HCT116 (cell line): ENCODE results near the gene COL23A1. TPM values are rescaled to one million over a fixed set of nuclear protein-coding genes. Genes with fewer than 3 reads are reported as not detected.
A peak's percentile ranks its signal among the peaks of the same experiment; 100 is the strongest.

Experiments used
- ATAC-seq: fragments of 200-7000 bp; cut with Tn5 transposase; 2 replicates; pipeline ENCODE4 v1.9.1; 2020; ENCODE audit warnings: mild to moderate bottlenecking, moderate library complexity
- BruUV-seq: library from RNA; stranded (reverse); fragments of 400-500 nt; replicated peaks from 2 replicates; lab custom pipeline; 2021; lab: Mats Ljungman, UMichigan
- CTCF ChIA-PET: fragments of 300-600 bp; sonication (Branson Sonifier 250); formaldehyde crosslinking; loops from one replicate; lab custom pipeline; 2021; ENCODE audit warnings: antibody characterized with exemption; lab: Charles Lee
- POLR2A ChIA-PET: fragments of 300-600, 350-600 bp; sonication (Branson Sonifier 250); formaldehyde crosslinking; loops from one replicate; lab custom pipeline; 2021; ENCODE audit warnings: antibody characterized with exemption; lab: Charles Lee
- RAD21 ChIA-PET, 2 experiments: fragments of 300-600 bp; sonication (Branson Sonifier 250); formaldehyde crosslinking; loops; one replicate each; lab custom pipeline; 2023; ENCODE audit warnings: low total read pairs in 2 of 2; ENCODE audit not compliant: uncharacterized antibody in 2 of 2, unreplicated experiment in 2 of 2, low non-redundant PET in 1 of 2; lab: Charles Lee
- DNase-seq: peaks from one replicate; pipeline ENCODE4 v3.0.0-alpha.2; 2010; ENCODE audit warnings: low read depth, low spot score
- H2AFZ ChIP-seq: fragments of 200-600 bp; shearing (Covaris generic), sonication (generic); 2 replicates; pipeline ENCODE4 v1.6.1; 2017; ENCODE audit warnings: low read depth, mixed run types, mixed read lengths, antibody characterized with exemption, low read length; ENCODE audit not compliant: poor library complexity, severe bottlenecking
- H3K27ac ChIP-seq: 2 replicates; pipeline ENCODE4 v1.5.1; 2012; ENCODE audit warnings: low read depth, low read length
- H3K27me3 ChIP-seq: fragments of 200-600 bp; sonication (generic); 2 replicates; pipeline ENCODE4 v1.6.1; 2016; ENCODE audit warnings: mixed run types, low read length, mixed read lengths; ENCODE audit not compliant: insufficient read depth
- H3K36me3 ChIP-seq, 2 experiments: fragments of 200-500 bp in 1 of 2; fragments of 200-600 bp in 1 of 2; sonication (Bioruptor generic) in 1 of 2; sonication (generic) in 1 of 2; 2 replicates each; pipeline versions ENCODE4 v1.5.1 to v1.6.1; 2014 to 2016; ENCODE audit warnings: low read length in 2 of 2, inconsistent platforms in 1 of 2, mixed read lengths in 1 of 2, mixed run types in 1 of 2; ENCODE audit not compliant: insufficient read depth in 2 of 2, control insufficient read depth in 1 of 2
- H3K4me1 ChIP-seq, 2 experiments: fragments of 200-600 bp in 1 of 2; sonication (generic) in 1 of 2; 2 replicates each; pipeline versions ENCODE4 v1.5.1 to v1.6.1; 2012 to 2017; ENCODE audit warnings: low read length in 2 of 2, inconsistent platforms in 1 of 2, mild to moderate bottlenecking in 1 of 2, mixed read lengths in 1 of 2, mixed run types in 1 of 2, moderate library complexity in 1 of 2; ENCODE audit not compliant: insufficient read depth in 2 of 2, control insufficient read depth in 1 of 2
- H3K4me2 ChIP-seq: fragments of 200-600 bp; sonication (generic); 2 replicates; pipeline ENCODE4 v1.6.1; 2017; ENCODE audit warnings: mixed run types, low read length, mixed read lengths
- H3K4me3 ChIP-seq, 2 experiments: fragments of 200-600 bp in 1 of 2; sonication (generic) in 1 of 2; replicated peaks in 1 of 2; 2 replicates each; pipeline ENCODE4 v1.5.1; 2011 to 2016; ENCODE audit warnings: low read length in 2 of 2, control low read depth in 1 of 2, low read depth in 1 of 2, mild to moderate bottlenecking in 1 of 2, mixed read lengths in 1 of 2, mixed run types in 1 of 2
- H3K79me2 ChIP-seq: fragments of 200-600 bp; sonication (generic); 2 replicates; pipeline ENCODE4 v1.6.1; 2017; ENCODE audit warnings: mild to moderate bottlenecking, mixed run types, low read length, moderate library complexity, mixed read lengths; ENCODE audit not compliant: insufficient read depth
- H3K9ac ChIP-seq: fragments of 200-600 bp; sonication (generic); 2 replicates; pipeline ENCODE4 v1.6.1; 2016; ENCODE audit warnings: low read length, mixed read lengths
- H3K9me2 ChIP-seq: fragments of 200-600 bp; sonication (generic), shearing (Covaris generic); 2 replicates; pipeline ENCODE4 v1.6.1; 2017; ENCODE audit warnings: mixed run types, mild to moderate bottlenecking, moderate library complexity; ENCODE audit not compliant: insufficient read depth
- H3K9me3 ChIP-seq, 2 experiments: fragments of 200-500 bp in 1 of 2; fragments of 200-600 bp in 1 of 2; sonication (Bioruptor generic) in 1 of 2; sonication (generic) in 1 of 2; 2 replicates each; pipeline ENCODE4 v1.6.1; 2014 to 2017; ENCODE audit warnings: low read length in 2 of 2, mixed read lengths in 2 of 2, inconsistent platforms in 1 of 2, low read depth in 1 of 2, mild to moderate bottlenecking in 1 of 2, mixed run types in 1 of 2, moderate library complexity in 1 of 2; ENCODE audit not compliant: control insufficient read depth in 1 of 2, insufficient read depth in 1 of 2
- H4K20me1 ChIP-seq: fragments of 200-600 bp; sonication (generic), shearing (Covaris generic); 2 replicates; pipeline ENCODE4 v1.6.1; 2017; ENCODE audit warnings: mixed run types, mild to moderate bottlenecking, moderate library complexity; ENCODE audit not compliant: insufficient read depth
- EZH2 ChIP-seq: fragments of 200-600 bp; sonication (generic); IDR thresholded peaks from 2 replicates; pipeline ENCODE4 v1.6.1; 2017; ENCODE audit warnings: antibody characterized with exemption, mixed run types
- MAX ChIP-seq: IDR thresholded peaks from 2 replicates; pipeline ENCODE4 v1.6.1; 2012
- POLR2AphosphoS5 ChIP-seq: IDR thresholded peaks from 2 replicates; pipeline ENCODE4 v1.6.1; 2011; ENCODE audit warnings: mild to moderate bottlenecking, low read depth, low read length, moderate library complexity
- TCF7L2 ChIP-seq: IDR thresholded peaks from 2 replicates; pipeline ENCODE4 v1.7.0; 2011; ENCODE audit warnings: borderline replicate concordance, inconsistent platforms; ENCODE audit not compliant: insufficient read depth, insufficient read length; ENCODE audit errors: extremely low read depth
- ZFX ChIP-seq: fragments of 450-650 bp; IDR thresholded peaks from 2 replicates; pipeline ENCODE4 v1.6.1; 2017
- intact Hi-C: fragments of 100-400 bp; cut with micrococcal nuclease; formaldehyde crosslinking; loops from 2 replicates; pipeline ENCODE4 v1.10.0; 2022
- total RNA-seq: library from RNA; stranded (reverse); gene quantifications from one replicate; pipeline ENCODE4 v1.2.1, GENCODE V29; 2021; ENCODE audit not compliant: unreplicated experiment

Gene COL23A1
- total RNA-seq, 1 experiment from 2014 or later, result not detected

- Histone ChIP-seq H4K20me1 (peaks cover 51% of the 10 kb centered on the region), H3K4me1 (peaks cover 18 to 51% of the 10 kb centered on the region in 2 experiments), H3K4me3 (peak overlapping the region; percentile 82 to 88), H3K27me3 (no peaks in the 10 kb centered on the region), H3K9ac (peak overlapping the region; percentile 97), H3K9me3 (no peaks in the 10 kb centered on the region), H3K79me2 (peaks cover 70% of the 10 kb centered on the region), H3K9me2 (no peaks in the 10 kb centered on the region), H3K36me3 (peaks cover 39 to 54% of the 10 kb centered on the region in 2 experiments), H3K4me2 (peak overlapping the region; percentile 94), H2AFZ (no peak overlapping the region), H3K27ac (peak overlapping the region; percentile 97)
- RAD21 ChIA-PET, result no interaction called here
- CTCF ChIA-PET, result interaction anchor here (2.4 kb wide), 1 partner anchor 9 kb away, joined by 6 read pairs; no protein-coding TSS in a partner anchor
- no TSS peak for BruUV-seq
- TF ChIP-seq EZH2 (no peak), ZFX (no peak)
- ATAC-seq (no peak), DNase-seq (no peak)
- POLR2A ChIA-PET, result interaction anchor here (0.6 kb wide), 1 partner anchor 885 kb away, joined by 4 read pairs; no protein-coding TSS in a partner anchor
- intact Hi-C loops, result no loop called here
These were observed 384.5 kb downstream of the COL23A1 start for GRCh38 chr5:178205749-178206047.

GRCh38 chr5:178204935-178205748 lies 385.1 kb downstream of the COL23A1 start:
- POLR2A ChIA-PET, result interaction anchor here (0.6 to 1.5 kb wide), 10 partner anchors 9 to 1419 kb away, joined by 3 to 6 read pairs (median 4); partner anchors contain the start of genes HNRNPH1, NHP2 and RUFY1
- Histone ChIP-seq H3K4me2 (peak overlapping the region; percentile 94), H3K9ac (peak overlapping the region; percentile 97), H3K27ac (peak overlapping the region; percentile 97), H3K36me3 (peaks cover 34 to 49% of the 10 kb centered on the region in 2 experiments), H3K79me2 (peaks cover 64% of the 10 kb centered on the region), H3K9me3 (no peaks in the 10 kb centered on the region), H3K4me3 (peak overlapping the region; percentile 82 to 88), H2AFZ (no peak overlapping the region), H3K4me1 (peaks cover 18 to 51% of the 10 kb centered on the region in 2 experiments), H4K20me1 (peaks cover 48% of the 10 kb centered on the region), H3K9me2 (no peaks in the 10 kb centered on the region), H3K27me3 (no peaks in the 10 kb centered on the region)
- DNase-seq (no peak), ATAC-seq (peak; percentile 66)
- RAD21 ChIA-PET, result no interaction called here
- CTCF ChIA-PET, result interaction anchor here (1.0 to 2.4 kb wide), 4 partner anchors 8 to 129 kb away, joined by 3 to 6 read pairs (median 6); no protein-coding TSS in a partner anchor
- intact Hi-C loops, result no loop called here
- peak; percentile 85 for TF ChIP-seq ZFX
- peak; percentile 35 for TF ChIP-seq TCF7L2
- TF ChIP-seq MAX, result no peak
- TF ChIP-seq POLR2AphosphoS5, result peak; percentile 70
- BruUV-seq, result no TSS peak
